Activated B cell treated with CpG ODN at 0.5 μM for 24 hours (primary cell): Measurements from ENCODE around the gene PRDM5. TPM values are rescaled to one million over a fixed set of nuclear protein-coding genes. Genes with fewer than 3 reads are reported as not detected.

ENCODE experiments used
- ATAC-seq: fragments of 200-7000 bp; cut with Tn5 transposase; one replicate; pipeline ENCODE4 v1.10.0; 2021; ENCODE audit warnings: low read depth, mild to moderate bottlenecking, moderate library complexity
- CTCF ChIA-PET: fragments of 350-600 bp; sonication (Branson Sonifier 250); formaldehyde crosslinking; loops from one replicate; lab custom pipeline; 2021; ENCODE audit warnings: antibody characterized with exemption; lab: Charles Lee
- POLR2A ChIA-PET: fragments of 350-600 bp; sonication (Branson Sonifier 250); formaldehyde crosslinking; loops from one replicate; lab custom pipeline; 2021; ENCODE audit warnings: antibody characterized with exemption; lab: Charles Lee
- DNase-seq: peaks from one replicate; pipeline ENCODE4 v3.0.0; 2022
- H3K27ac Mint-ChIP-seq: one replicate; pipeline ENCODE4 v1.8.0; 2020; ENCODE audit warnings: mixed read lengths
- H3K27me3 Mint-ChIP-seq: one replicate; pipeline ENCODE4 v1.8.0; 2021; ENCODE audit warnings: mixed read lengths
- H3K36me3 Mint-ChIP-seq: one replicate; pipeline ENCODE4 v1.8.0; 2021; ENCODE audit warnings: low read depth, mixed read lengths
- H3K4me1 Mint-ChIP-seq: one replicate; pipeline ENCODE4 v1.8.0; 2021; ENCODE audit warnings: mixed read lengths
- H3K4me3 Mint-ChIP-seq: one replicate; pipeline ENCODE4 v1.8.0; 2020; ENCODE audit warnings: mild to moderate bottlenecking, mixed read lengths
- H3K9me3 Mint-ChIP-seq: one replicate; pipeline ENCODE4 v1.8.0; 2020; ENCODE audit warnings: mixed read lengths
- intact Hi-C: fragments of 100-400 bp; cut with micrococcal nuclease; formaldehyde crosslinking; loops from one replicate; pipeline ENCODE4 v1.15.1; 2024
- total RNA-seq: library from RNA; stranded (reverse); gene quantifications from 2 replicates; pipeline ENCODE4 v1.2.3, GENCODE V29; 2022
- TF ChIP-seq, protein P1 (sequence below): fragments of 200-600 bp; IDR thresholded peaks from one replicate; pipeline ENCODE4 v1.8.0; 2022; ENCODE audit warnings: antibody characterized with exemption, mild to moderate bottlenecking

PRDM5 gene
- total RNA-seq, 1 donor from 2014 or later = not detected

DNA sequence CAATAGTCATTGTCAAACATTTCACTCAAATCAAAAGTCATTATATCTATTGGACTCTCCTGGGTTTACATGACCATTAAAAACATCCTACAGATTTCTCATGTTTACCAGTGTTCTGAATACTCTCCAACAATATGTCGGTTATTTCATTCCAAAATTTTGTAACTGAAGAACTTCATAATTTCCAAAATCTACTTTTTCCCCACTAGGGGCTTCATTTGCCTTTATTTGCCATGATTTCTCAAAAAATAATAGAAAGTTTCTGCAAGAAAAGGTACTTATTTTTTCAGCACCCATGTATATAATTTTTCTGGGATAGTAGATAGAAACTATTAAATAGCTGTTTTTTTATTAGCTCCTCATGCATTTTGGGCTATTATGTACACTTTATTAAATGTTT is 49.0 kb downstream of the PRDM5 start:
- POLR2A ChIA-PET = no interaction called here
- Mint-ChIP-seq H3K27ac (no peak overlapping the region), H3K4me3 (no peak overlapping the region), H3K27me3 (no peaks in the 10 kb centered on the region), H3K36me3 (no peaks in the 10 kb centered on the region), H3K9me3 (no peaks in the 10 kb centered on the region), H3K4me1 (no peaks in the 10 kb centered on the region)
- intact Hi-C loops = no loop called here
- CTCF ChIA-PET = no interaction called here
- no peak for ATAC-seq
- TF ChIP-seq, protein P1, sequence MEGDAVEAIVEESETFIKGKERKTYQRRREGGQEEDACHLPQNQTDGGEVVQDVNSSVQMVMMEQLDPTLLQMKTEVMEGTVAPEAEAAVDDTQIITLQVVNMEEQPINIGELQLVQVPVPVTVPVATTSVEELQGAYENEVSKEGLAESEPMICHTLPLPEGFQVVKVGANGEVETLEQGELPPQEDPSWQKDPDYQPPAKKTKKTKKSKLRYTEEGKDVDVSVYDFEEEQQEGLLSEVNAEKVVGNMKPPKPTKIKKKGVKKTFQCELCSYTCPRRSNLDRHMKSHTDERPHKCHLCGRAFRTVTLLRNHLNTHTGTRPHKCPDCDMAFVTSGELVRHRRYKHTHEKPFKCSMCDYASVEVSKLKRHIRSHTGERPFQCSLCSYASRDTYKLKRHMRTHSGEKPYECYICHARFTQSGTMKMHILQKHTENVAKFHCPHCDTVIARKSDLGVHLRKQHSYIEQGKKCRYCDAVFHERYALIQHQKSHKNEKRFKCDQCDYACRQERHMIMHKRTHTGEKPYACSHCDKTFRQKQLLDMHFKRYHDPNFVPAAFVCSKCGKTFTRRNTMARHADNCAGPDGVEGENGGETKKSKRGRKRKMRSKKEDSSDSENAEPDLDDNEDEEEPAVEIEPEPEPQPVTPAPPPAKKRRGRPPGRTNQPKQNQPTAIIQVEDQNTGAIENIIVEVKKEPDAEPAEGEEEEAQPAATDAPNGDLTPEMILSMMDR = no peak
- no peak for DNase-seq

DNA sequence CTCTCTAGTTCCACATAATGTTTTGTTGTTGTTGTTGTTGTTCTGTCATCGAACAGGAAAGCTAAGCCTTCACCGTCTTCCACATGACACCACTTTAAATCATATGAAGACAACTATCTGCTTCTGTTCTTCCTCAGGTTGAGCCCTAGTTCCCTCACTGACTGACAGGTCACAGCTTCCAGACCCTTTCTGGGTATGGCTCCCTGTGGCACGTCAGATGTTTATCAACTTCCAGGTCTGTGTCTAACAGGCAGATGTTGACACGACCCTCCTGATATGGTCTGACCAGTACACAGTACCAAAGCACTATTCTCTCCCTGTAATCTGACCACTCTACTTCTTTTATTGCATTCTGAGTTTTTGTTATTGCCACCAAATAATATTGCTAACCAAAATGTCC is 51.4 kb downstream of the PRDM5 start:
- intact Hi-C loops = no loop called here
- TF ChIP-seq, protein P1 = no peak
- H3K4me1 Mint-ChIP-seq = no peaks in the 10 kb centered on the region
- H3K4me3 Mint-ChIP-seq = no peak overlapping the region
- ChIA-PET POLR2A (no interaction called here), CTCF (no interaction called here)
- H3K36me3 Mint-ChIP-seq = no peaks in the 10 kb centered on the region
- no peaks in the 10 kb centered on the region for H3K9me3 Mint-ChIP-seq
- DNase-seq (no peak), ATAC-seq (no peak)
- no peaks in the 10 kb centered on the region for H3K27me3 Mint-ChIP-seq
- H3K27ac Mint-ChIP-seq = no peak overlapping the region

DNA sequence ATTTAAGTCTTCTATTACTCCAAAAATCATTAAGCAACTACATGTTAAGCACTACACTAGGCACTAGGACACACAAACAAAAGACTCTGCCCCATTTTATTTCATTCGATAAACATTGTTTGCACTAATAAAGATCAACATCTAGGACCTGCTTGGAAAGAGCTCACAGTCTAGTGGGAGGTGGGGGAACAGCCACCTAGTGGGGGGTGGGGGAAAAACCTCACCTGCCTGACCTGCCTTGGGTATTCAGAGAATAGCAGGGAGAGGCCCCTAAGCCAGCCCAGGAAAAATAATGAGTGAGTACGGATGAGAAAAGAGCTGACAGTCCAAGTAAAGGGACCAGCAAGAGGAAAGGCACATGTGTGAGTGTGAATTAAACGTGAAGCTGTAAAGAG is 52.2 kb downstream of the PRDM5 start:
- H3K36me3 Mint-ChIP-seq = no peaks in the 10 kb centered on the region
- no peaks in the 10 kb centered on the region for H3K27me3 Mint-ChIP-seq
- TF ChIP-seq, protein P1 = no peak
- DNase-seq (no peak), ATAC-seq (no peak)
- intact Hi-C loops = no loop called here
- H3K4me3 Mint-ChIP-seq = no peak overlapping the region
- H3K9me3 Mint-ChIP-seq = no peaks in the 10 kb centered on the region
- POLR2A ChIA-PET = no interaction called here
- no peaks in the 10 kb centered on the region for H3K4me1 Mint-ChIP-seq
- CTCF ChIA-PET = no interaction called here
- no peak overlapping the region for H3K27ac Mint-ChIP-seq

DNA sequence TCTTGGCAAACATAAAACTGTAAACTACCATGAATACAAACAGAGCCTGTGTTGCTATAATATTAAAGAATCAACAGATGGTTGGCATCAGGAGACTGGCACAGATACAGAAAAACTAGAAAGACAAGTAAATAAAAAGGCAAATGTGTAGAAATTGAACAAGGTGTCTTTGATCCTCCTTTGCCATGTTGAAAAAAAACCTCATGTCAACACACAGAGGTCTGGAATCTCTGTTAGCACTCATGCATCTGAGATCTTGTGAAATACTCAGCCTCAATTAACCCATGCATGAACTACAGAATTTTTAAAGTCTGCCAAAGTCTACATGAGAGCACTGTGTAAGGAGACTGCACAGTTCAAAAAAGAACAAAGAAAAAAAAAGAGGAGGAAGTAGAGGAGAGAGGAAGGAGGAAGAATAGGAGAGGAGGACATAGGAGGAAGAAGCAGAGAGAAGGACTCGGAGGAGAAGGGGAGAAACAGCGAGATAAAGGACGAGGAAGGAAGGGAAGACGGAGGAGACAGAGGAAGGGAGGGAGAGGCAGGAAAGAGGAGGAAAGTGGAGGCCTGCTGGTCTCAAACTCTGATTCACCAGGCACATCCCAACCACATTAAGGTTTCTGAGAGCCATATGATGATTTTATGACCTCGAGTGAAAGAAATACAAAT is 52.8 kb downstream of the PRDM5 start:
- ChIA-PET POLR2A (no interaction called here), CTCF (no interaction called here)
- TF ChIP-seq, protein P1 = no peak
- Mint-ChIP-seq H3K27me3 (no peaks in the 10 kb centered on the region), H3K4me1 (no peaks in the 10 kb centered on the region), H3K4me3 (no peak overlapping the region), H3K27ac (no peak overlapping the region), H3K9me3 (no peaks in the 10 kb centered on the region), H3K36me3 (no peaks in the 10 kb centered on the region)
- ATAC-seq (no peak), DNase-seq (no peak)
- intact Hi-C loops = no loop called here

DNA sequence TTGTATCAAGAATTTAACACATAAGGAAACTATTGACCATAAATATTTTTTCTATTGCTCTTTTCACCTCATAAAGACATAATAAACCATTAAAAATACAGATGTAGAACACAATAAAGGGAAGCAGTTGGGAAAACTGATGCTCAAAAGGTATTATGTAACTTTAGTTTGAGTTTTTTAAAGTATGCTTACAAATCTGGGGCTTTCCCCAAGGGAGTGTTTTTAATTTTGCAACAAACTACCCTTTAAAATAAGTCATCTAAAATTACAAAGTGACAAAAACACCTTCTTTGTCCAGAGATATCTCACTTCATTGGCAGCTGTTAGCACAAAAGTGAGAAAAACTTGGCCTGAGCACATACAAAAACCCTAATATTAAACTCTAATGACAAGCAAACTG is 55.0 kb downstream of the PRDM5 start:
- no peak for DNase-seq
- Mint-ChIP-seq H3K27me3 (no peaks in the 10 kb centered on the region), H3K4me1 (no peaks in the 10 kb centered on the region), H3K27ac (no peak overlapping the region), H3K36me3 (no peaks in the 10 kb centered on the region), H3K9me3 (no peaks in the 10 kb centered on the region), H3K4me3 (no peak overlapping the region)
- intact Hi-C loops = no loop called here
- TF ChIP-seq, protein P1 = no peak
- POLR2A ChIA-PET = no interaction called here
- CTCF ChIA-PET = no interaction called here
- no peak for ATAC-seq
